ENCODE data around the gene CSNK2A2. TPM values are rescaled to one million over a fixed set of nuclear protein-coding genes. Genes with fewer than 3 reads are reported as not detected.

Gene CSNK2A2
- total RNA-seq = 10 to 100 TPM; 86.0 to 86.7 TPM

- peak; percentile 64 for DNase-seq
- Mint-ChIP-seq H3K4me3 (peak within 1 kb of the TSS; percentile 81), H3K9me3 (no peaks in the 10 kb centered on the region), H3K4me1 (ENCODE audit: low read depth) (peaks cover 30% of the 10 kb centered on the region), H3K27me3 (ENCODE audit: low read depth) (peaks cover 7% of the 10 kb centered on the region), H3K27ac (peak within 1 kb of the TSS; percentile 66), H3K36me3 (ENCODE audit: low read depth) (peaks cover 18% of the 10 kb centered on the region)
- intact Hi-C loops (cut with micrococcal nuclease) = loop anchor here (1.0 to 5.0 kb wide), 4 partner anchors 51 to 461 kb away; partner anchors contain the start of genes CFAP20, KATNB1 and MMP15
- CTCF ChIA-PET = interaction anchor here (0.8 to 1.2 kb wide), 4 partner anchors 9 to 253 kb away, joined by 3 to 4 read pairs (median 4); no protein-coding TSS in a partner anchor
These were observed at the start of gene CSNK2A2 for GRCh38 chr16:58198022-58198683. CSNK2A2 (minus strand) TSS chr16:58198106; CDS start chr16:58197736, 370 bp downstream.

- intact Hi-C loops (cut with micrococcal nuclease) = no loop called here
- peaks cover 12% of the 10 kb centered on the region for H3K27me3 Mint-ChIP-seq (ENCODE audit: low read depth)
- no peaks in the 10 kb centered on the region for H3K36me3 Mint-ChIP-seq (ENCODE audit: low read depth)
- H3K4me3 Mint-ChIP-seq = no peak overlapping the region
- H3K4me1 Mint-ChIP-seq (ENCODE audit: low read depth) = no peaks in the 10 kb centered on the region
- no peaks in the 10 kb centered on the region for H3K9me3 Mint-ChIP-seq
- CTCF ChIA-PET = no interaction called here
- no peak for DNase-seq
- H3K27ac Mint-ChIP-seq = no peak overlapping the region
These were observed 45.7 kb upstream of the CSNK2A2 start for GRCh38 chr16:58243528-58244004.

- H3K27me3 Mint-ChIP-seq (ENCODE audit: low read depth) = peaks cover 13% of the 10 kb centered on the region
- peaks cover 5% of the 10 kb centered on the region for H3K4me1 Mint-ChIP-seq (ENCODE audit: low read depth)
- H3K9me3 Mint-ChIP-seq = no peaks in the 10 kb centered on the region
- DNase-seq = no peak
- CTCF ChIA-PET = no interaction called here
- intact Hi-C loops (cut with micrococcal nuclease) = loop anchor here (1.0 to 5.0 kb wide), 4 partner anchors 12 to 495 kb away; partner anchors contain the start of genes CFAP20, GINS3 and GOT2
- no peaks in the 10 kb centered on the region for H3K36me3 Mint-ChIP-seq (ENCODE audit: low read depth)
- no peak overlapping the region for H3K27ac Mint-ChIP-seq
- peak overlapping the region; percentile 86 for H3K4me3 Mint-ChIP-seq
These were observed 38.9 kb upstream of the CSNK2A2 start for GRCh38 chr16:58236831-58237230.

GRCh38 chr16:58236231-58236690 lies 38.4 kb upstream of the CSNK2A2 start:
- intact Hi-C loops (cut with micrococcal nuclease) = loop anchor here (1.0 to 5.0 kb wide), 4 partner anchors 13 to 496 kb away; partner anchors contain the start of genes CFAP20, GINS3 and GOT2
- no peaks in the 10 kb centered on the region for H3K9me3 Mint-ChIP-seq

GRCh38 chr16:58235663-58236062 lies 37.8 kb upstream of the CSNK2A2 start:
- no peaks in the 10 kb centered on the region for H3K9me3 Mint-ChIP-seq
- H3K27ac Mint-ChIP-seq = no peak overlapping the region
- no peaks in the 10 kb centered on the region for H3K36me3 Mint-ChIP-seq (ENCODE audit: low read depth)
- H3K4me3 Mint-ChIP-seq = peak overlapping the region; percentile 86
- no peak for DNase-seq
- H3K27me3 Mint-ChIP-seq (ENCODE audit: low read depth) = peaks cover 10% of the 10 kb centered on the region
- peaks cover 5% of the 10 kb centered on the region for H3K4me1 Mint-ChIP-seq (ENCODE audit: low read depth)
- intact Hi-C loops (cut with micrococcal nuclease) = loop anchor here (1.0 to 5.0 kb wide), 4 partner anchors 14 to 497 kb away; partner anchors contain the start of genes CFAP20, GINS3 and GOT2
- CTCF ChIA-PET = no interaction called here

More at GRCh38 chr16:58236231-58236690, 38.4 kb upstream of the CSNK2A2 start:
- H3K27me3 Mint-ChIP-seq (ENCODE audit: low read depth) = peaks cover 11% of the 10 kb centered on the region
- H3K4me1 Mint-ChIP-seq (ENCODE audit: low read depth) = peaks cover 5% of the 10 kb centered on the region
- H3K27ac Mint-ChIP-seq = no peak overlapping the region
- H3K4me3 Mint-ChIP-seq = peak overlapping the region; percentile 86
- H3K36me3 Mint-ChIP-seq (ENCODE audit: low read depth) = no peaks in the 10 kb centered on the region
- peak; percentile 84 for DNase-seq
- CTCF ChIA-PET = no interaction called here

GRCh38 chr16:58234831-58235595 lies 37.1 kb upstream of the CSNK2A2 start:
- Mint-ChIP-seq H3K27me3 (ENCODE audit: low read depth) (peaks cover 10% of the 10 kb centered on the region), H3K4me3 (no peak overlapping the region), H3K27ac (no peak overlapping the region), H3K36me3 (ENCODE audit: low read depth) (no peaks in the 10 kb centered on the region), H3K9me3 (no peaks in the 10 kb centered on the region), H3K4me1 (ENCODE audit: low read depth) (peaks cover 5% of the 10 kb centered on the region)
- CTCF ChIA-PET = no interaction called here
- DNase-seq = no peak
- intact Hi-C loops (cut with micrococcal nuclease) = loop anchor here (5.0 kb wide), 2 partner anchors 108 to 497 kb away; partner anchors contain the start of genes CFAP20 and GOT2

GRCh38 chr16:58230259-58230658 lies 32.4 kb upstream of the CSNK2A2 start:
- no peaks in the 10 kb centered on the region for H3K36me3 Mint-ChIP-seq (ENCODE audit: low read depth)
- H3K27ac Mint-ChIP-seq = no peak overlapping the region
- no peak for DNase-seq
- intact Hi-C loops (cut with micrococcal nuclease) = no loop called here
- H3K4me3 Mint-ChIP-seq = no peak overlapping the region
- peaks cover 3% of the 10 kb centered on the region for H3K27me3 Mint-ChIP-seq (ENCODE audit: low read depth)
- CTCF ChIA-PET = no interaction called here
- H3K4me1 Mint-ChIP-seq (ENCODE audit: low read depth) = no peaks in the 10 kb centered on the region
- H3K9me3 Mint-ChIP-seq = no peaks in the 10 kb centered on the region

GRCh38 chr16:58226790-58227189 lies 28.9 kb upstream of the CSNK2A2 start:
- H3K4me1 Mint-ChIP-seq (ENCODE audit: low read depth) = no peaks in the 10 kb centered on the region
- intact Hi-C loops (cut with micrococcal nuclease) = no loop called here
- no peak for DNase-seq
- H3K27me3 Mint-ChIP-seq (ENCODE audit: low read depth) = no peaks in the 10 kb centered on the region
- CTCF ChIA-PET = no interaction called here
- no peak overlapping the region for H3K4me3 Mint-ChIP-seq
- no peaks in the 10 kb centered on the region for H3K9me3 Mint-ChIP-seq
- no peak overlapping the region for H3K27ac Mint-ChIP-seq
- H3K36me3 Mint-ChIP-seq (ENCODE audit: low read depth) = no peaks in the 10 kb centered on the region

- H3K27ac Mint-ChIP-seq = no peak overlapping the region
- CTCF ChIA-PET = interaction anchor here (1.0 kb wide), 1 partner anchor 73 kb away, joined by 3 read pairs; no protein-coding TSS in a partner anchor
- no peaks in the 10 kb centered on the region for H3K36me3 Mint-ChIP-seq (ENCODE audit: low read depth)
- H3K27me3 Mint-ChIP-seq (ENCODE audit: low read depth) = no peaks in the 10 kb centered on the region
- DNase-seq = no peak
- intact Hi-C loops (cut with micrococcal nuclease) = no loop called here
- no peaks in the 10 kb centered on the region for H3K9me3 Mint-ChIP-seq
- no peaks in the 10 kb centered on the region for H3K4me1 Mint-ChIP-seq (ENCODE audit: low read depth)
- no peak overlapping the region for H3K4me3 Mint-ChIP-seq
These were observed 28.2 kb upstream of the CSNK2A2 start for GRCh38 chr16:58225965-58226602.

- no peak overlapping the region for H3K4me3 Mint-ChIP-seq
- peaks cover 2% of the 10 kb centered on the region for H3K9me3 Mint-ChIP-seq
- no peak overlapping the region for H3K27ac Mint-ChIP-seq
- H3K27me3 Mint-ChIP-seq (ENCODE audit: low read depth) = no peaks in the 10 kb centered on the region
- DNase-seq = no peak
- no peaks in the 10 kb centered on the region for H3K4me1 Mint-ChIP-seq (ENCODE audit: low read depth)
- CTCF ChIA-PET = no interaction called here
- no peaks in the 10 kb centered on the region for H3K36me3 Mint-ChIP-seq (ENCODE audit: low read depth)
- intact Hi-C loops (cut with micrococcal nuclease) = no loop called here
These were observed 24.8 kb upstream of the CSNK2A2 start for GRCh38 chr16:58222532-58223316.

GRCh38 chr16:58219432-58219831 lies 21.5 kb upstream of the CSNK2A2 start:
- no peaks in the 10 kb centered on the region for H3K36me3 Mint-ChIP-seq (ENCODE audit: low read depth)
- H3K27me3 Mint-ChIP-seq (ENCODE audit: low read depth) = peaks cover 9% of the 10 kb centered on the region
- no peak overlapping the region for H3K4me3 Mint-ChIP-seq
- no peak for DNase-seq
- intact Hi-C loops (cut with micrococcal nuclease) = no loop called here
- CTCF ChIA-PET = no interaction called here
- no peaks in the 10 kb centered on the region for H3K4me1 Mint-ChIP-seq (ENCODE audit: low read depth)
- H3K27ac Mint-ChIP-seq = no peak overlapping the region
- H3K9me3 Mint-ChIP-seq = peaks cover 9% of the 10 kb centered on the region
